ENCODE measurements around the gene TPSG1. TPM values are rescaled to one million over a fixed set of nuclear protein-coding genes. Genes with fewer than 3 reads are reported as not detected.

The TPSG1 gene
- total and polyA plus RNA-seq, 2 of the 13 experiments (the other 11 are each of a cell fraction or from before 2014, with no cell fraction given), result not detected

DNA sequence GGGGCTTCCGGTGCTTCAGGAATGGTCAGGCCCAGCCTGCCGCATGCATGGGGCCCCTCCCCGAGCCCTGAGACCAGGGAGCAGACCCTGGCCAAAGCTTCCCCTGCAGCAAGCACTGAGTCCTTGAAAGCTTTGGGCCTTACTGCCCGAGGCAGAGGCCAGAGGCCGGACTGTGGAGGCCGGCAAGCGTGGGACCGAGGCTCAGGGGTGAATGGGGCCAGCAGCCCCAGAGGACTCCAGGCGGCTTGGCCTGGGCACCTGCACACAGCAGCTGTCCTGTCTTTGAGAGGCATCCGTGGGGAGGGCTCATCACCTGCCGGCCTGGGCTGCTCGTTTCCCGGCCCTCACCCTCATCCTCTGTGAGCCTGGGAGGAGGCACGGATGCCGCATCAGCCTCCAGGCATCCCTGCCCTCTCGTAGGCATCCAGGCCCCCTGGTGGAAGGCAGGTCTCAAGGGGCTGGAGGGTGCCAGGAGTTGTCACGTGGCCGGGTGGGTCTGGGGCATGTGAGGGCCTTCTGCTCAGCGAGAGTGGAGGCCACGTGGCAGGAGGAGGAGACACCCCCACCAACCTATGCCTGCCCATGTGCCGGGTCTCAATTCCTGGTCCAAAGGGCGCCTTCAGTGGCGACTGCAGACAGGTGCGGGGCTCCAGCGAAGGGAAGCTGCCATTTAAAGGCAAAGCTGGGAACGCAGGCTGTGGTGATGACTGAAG is 40.8 kb downstream of the TPSG1 start (continued):
- no peak for TF ChIP-seq SOX13 (IDR thresholded peaks at IDR 0.05)
- no peak for TF ChIP-seq SOX13 (CRISPR knock-in tag; conservative IDR thresholded peaks at IDR 0.05 in 1 of 2, IDR thresholded peaks at IDR 0.05 in 1 of 2)
- 0 out of 2 replicates have a peak, but pooled peaks have one; percentile 38 for TF ChIP-seq ZNF878 (CRISPR knock-in tag; IDR thresholded peaks at IDR 0.05)
- TF ChIP-seq, protein P1, sequence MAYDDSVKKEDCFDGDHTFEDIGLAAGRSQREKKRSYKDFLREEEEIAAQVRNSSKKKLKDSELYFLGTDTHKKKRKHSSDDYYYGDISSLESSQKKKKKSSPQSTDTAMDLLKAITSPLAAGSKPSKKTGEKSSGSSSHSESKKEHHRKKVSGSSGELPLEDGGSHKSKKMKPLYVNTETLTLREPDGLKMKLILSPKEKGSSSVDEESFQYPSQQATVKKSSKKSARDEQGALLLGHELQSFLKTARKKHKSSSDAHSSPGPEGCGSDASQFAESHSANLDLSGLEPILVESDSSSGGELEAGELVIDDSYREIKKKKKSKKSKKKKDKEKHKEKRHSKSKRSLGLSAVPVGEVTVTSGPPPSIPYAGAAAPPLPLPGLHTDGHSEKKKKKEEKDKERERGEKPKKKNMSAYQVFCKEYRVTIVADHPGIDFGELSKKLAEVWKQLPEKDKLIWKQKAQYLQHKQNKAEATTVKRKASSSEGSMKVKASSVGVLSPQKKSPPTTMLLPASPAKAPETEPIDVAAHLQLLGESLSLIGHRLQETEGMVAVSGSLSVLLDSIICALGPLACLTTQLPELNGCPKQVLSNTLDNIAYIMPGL (CRISPR knock-in tag; IDR thresholded peaks at IDR 0.05; ENCODE audit: borderline replicate concordance in 1 of 2, low read depth in 1 of 2), result 0 out of 4 replicates have a peak, but pooled peaks of 1 of the 2 experiments have one; percentile 38
- TF ChIP-seq CAMTA2 (CRISPR knock-in tag; IDR thresholded peaks at IDR 0.05; ENCODE audit: borderline replicate concordance), result no peak
- TF ChIP-seq EEA1 (CRISPR knock-in tag; IDR thresholded peaks at IDR 0.05; ENCODE audit: borderline replicate concordance), result no peak
- TF ChIP-seq ARID2 (CRISPR knock-in tag; IDR thresholded peaks at IDR 0.05; ENCODE audit: borderline replicate concordance), result no peak
- TF ChIP-seq, protein P2, sequence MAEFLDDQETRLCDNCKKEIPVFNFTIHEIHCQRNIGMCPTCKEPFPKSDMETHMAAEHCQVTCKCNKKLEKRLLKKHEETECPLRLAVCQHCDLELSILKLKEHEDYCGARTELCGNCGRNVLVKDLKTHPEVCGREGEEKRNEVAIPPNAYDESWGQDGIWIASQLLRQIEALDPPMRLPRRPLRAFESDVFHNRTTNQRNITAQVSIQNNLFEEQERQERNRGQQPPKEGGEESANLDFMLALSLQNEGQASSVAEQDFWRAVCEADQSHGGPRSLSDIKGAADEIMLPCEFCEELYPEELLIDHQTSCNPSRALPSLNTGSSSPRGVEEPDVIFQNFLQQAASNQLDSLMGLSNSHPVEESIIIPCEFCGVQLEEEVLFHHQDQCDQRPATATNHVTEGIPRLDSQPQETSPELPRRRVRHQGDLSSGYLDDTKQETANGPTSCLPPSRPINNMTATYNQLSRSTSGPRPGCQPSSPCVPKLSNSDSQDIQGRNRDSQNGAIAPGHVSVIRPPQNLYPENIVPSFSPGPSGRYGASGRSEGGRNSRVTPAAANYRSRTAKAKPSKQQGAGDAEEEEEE (CRISPR knock-in tag; IDR thresholded peaks at IDR 0.05; ENCODE audit: borderline replicate concordance), result 0 out of 2 replicates have a peak, but pooled peaks have one; percentile 53
- no peak for TF ChIP-seq SP5 (CRISPR knock-in tag; IDR thresholded peaks at IDR 0.05; ENCODE audit: borderline replicate concordance, low read depth)
- TF ChIP-seq HOXD1 (CRISPR knock-in tag; IDR thresholded peaks at IDR 0.05), result no peak
- no peak for TF ChIP-seq ZNF30 (CRISPR knock-in tag; IDR thresholded peaks at IDR 0.05)
- no peak for TF ChIP-seq CEBPG (CRISPR knock-in tag; IDR thresholded peaks at IDR 0.05)
- TF ChIP-seq, protein P3, sequence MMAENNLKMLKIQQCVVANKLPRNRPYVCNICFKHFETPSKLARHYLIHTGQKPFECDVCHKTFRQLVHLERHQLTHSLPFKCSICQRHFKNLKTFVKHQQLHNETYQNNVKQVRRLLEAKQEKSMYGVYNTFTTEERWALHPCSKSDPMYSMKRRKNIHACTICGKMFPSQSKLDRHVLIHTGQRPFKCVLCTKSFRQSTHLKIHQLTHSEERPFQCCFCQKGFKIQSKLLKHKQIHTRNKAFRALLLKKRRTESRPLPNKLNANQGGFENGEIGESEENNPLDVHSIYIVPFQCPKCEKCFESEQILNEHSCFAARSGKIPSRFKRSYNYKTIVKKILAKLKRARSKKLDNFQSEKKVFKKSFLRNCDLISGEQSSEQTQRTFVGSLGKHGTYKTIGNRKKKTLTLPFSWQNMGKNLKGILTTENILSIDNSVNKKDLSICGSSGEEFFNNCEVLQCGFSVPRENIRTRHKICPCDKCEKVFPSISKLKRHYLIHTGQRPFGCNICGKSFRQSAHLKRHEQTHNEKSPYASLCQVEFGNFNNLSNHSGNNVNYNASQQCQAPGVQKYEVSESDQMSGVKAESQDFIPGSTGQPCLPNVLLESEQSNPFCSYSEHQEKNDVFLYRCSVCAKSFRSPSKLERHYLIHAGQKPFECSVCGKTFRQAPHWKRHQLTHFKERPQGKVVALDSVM (CRISPR knock-in tag; IDR thresholded peaks at IDR 0.05), result peak; percentile 91
- TF ChIP-seq, protein P4, sequence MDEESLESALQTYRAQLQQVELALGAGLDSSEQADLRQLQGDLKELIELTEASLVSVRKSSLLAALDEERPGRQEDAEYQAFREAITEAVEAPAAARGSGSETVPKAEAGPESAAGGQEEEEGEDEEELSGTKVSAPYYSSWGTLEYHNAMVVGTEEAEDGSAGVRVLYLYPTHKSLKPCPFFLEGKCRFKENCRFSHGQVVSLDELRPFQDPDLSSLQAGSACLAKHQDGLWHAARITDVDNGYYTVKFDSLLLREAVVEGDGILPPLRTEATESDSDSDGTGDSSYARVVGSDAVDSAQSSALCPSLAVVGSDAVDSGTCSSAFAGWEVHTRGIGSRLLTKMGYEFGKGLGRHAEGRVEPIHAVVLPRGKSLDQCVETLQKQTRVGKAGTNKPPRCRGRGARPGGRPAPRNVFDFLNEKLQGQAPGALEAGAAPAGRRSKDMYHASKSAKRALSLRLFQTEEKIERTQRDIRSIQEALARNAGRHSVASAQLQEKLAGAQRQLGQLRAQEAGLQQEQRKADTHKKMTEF (CRISPR knock-in tag; IDR thresholded peaks at IDR 0.05), result peak; percentile 54; the same call in 1 of the 2 replicates
- TF ChIP-seq ELF4 (CRISPR knock-in tag; IDR thresholded peaks at IDR 0.05; ENCODE audit: borderline replicate concordance), result no peak
- peak; percentile 7; the same call in 1 of the 2 replicates for TF ChIP-seq FOXK1 (CRISPR knock-in tag; IDR thresholded peaks at IDR 0.05; ENCODE audit: borderline replicate concordance, low read depth)
- TF ChIP-seq, protein P5, sequence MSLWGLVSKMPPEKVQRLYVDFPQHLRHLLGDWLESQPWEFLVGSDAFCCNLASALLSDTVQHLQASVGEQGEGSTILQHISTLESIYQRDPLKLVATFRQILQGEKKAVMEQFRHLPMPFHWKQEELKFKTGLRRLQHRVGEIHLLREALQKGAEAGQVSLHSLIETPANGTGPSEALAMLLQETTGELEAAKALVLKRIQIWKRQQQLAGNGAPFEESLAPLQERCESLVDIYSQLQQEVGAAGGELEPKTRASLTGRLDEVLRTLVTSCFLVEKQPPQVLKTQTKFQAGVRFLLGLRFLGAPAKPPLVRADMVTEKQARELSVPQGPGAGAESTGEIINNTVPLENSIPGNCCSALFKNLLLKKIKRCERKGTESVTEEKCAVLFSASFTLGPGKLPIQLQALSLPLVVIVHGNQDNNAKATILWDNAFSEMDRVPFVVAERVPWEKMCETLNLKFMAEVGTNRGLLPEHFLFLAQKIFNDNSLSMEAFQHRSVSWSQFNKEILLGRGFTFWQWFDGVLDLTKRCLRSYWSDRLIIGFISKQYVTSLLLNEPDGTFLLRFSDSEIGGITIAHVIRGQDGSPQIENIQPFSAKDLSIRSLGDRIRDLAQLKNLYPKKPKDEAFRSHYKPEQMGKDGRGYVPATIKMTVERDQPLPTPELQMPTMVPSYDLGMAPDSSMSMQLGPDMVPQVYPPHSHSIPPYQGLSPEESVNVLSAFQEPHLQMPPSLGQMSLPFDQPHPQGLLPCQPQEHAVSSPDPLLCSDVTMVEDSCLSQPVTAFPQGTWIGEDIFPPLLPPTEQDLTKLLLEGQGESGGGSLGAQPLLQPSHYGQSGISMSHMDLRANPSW (CRISPR knock-in tag; IDR thresholded peaks at IDR 0.05; ENCODE audit: borderline replicate concordance), result no peak
- TF ChIP-seq NFKB2 (CRISPR knock-in tag; IDR thresholded peaks at IDR 0.05; ENCODE audit: borderline replicate concordance), result 0 out of 2 replicates have a peak, but pooled peaks have one; percentile 42

All from HepG2 (cell line).